HL-60 (cell line): ENCODE data around the gene AKNAD1.

Experiments
- DNase-seq, 2 experiments: peaks; one replicate each; pipeline ENCODE4 v3.0.0-alpha.2; 2010 to 2020; ENCODE audit warnings: low read depth in 1 of 2, low spot score in 1 of 2
- H3K27ac ChIP-seq: fragments of 250-450 bp; sonication (Bioruptor Pico); replicated peaks from 2 replicates; pipeline ENCODE4 v1.5.1; 2020; ENCODE audit warnings: mild to moderate bottlenecking, moderate library complexity
- H3K27me3 ChIP-seq: fragments of 250-450 bp; sonication (Bioruptor Pico); 2 replicates; pipeline ENCODE4 v1.5.1; 2021; ENCODE audit warnings: mild to moderate bottlenecking, moderate library complexity; ENCODE audit not compliant: insufficient read depth, poor library complexity, severe bottlenecking
- H3K4me3 ChIP-seq: replicated peaks from 2 replicates; pipeline ENCODE4 v1.5.1; 2011; ENCODE audit warnings: mild to moderate bottlenecking, control low read depth, low read length; ENCODE audit not compliant: insufficient read depth
- CTCF ChIP-seq: IDR thresholded peaks from one replicate; pipeline ENCODE4 v1.5.1; 2011; ENCODE audit warnings: low read length, control low read depth, inconsistent platforms; ENCODE audit not compliant: insufficient read depth
- GABPA ChIP-seq: IDR thresholded peaks from 2 replicates; pipeline ENCODE4 v1.6.1; 2012; ENCODE audit warnings: low read depth
- POLR2AphosphoS5 ChIP-seq: IDR thresholded peaks from 2 replicates; pipeline ENCODE4 v1.6.1; 2012; ENCODE audit warnings: low read depth
- REST ChIP-seq: IDR thresholded peaks from 2 replicates; pipeline ENCODE4 v1.6.1; 2012; ENCODE audit warnings: low read depth; ENCODE audit not compliant: insufficient replicate concordance
- SPI1 ChIP-seq: IDR thresholded peaks from 2 replicates; pipeline ENCODE4 v1.6.1; 2012; ENCODE audit warnings: low read depth, mild to moderate bottlenecking, borderline replicate concordance

Gene AKNAD1

GRCh38 chr1:108817811-108818210 is 39.1 kb downstream of the AKNAD1 start:
- Histone ChIP-seq H3K27ac (no peak overlapping the region), H3K27me3 (no peaks in the 10 kb centered on the region), H3K4me3 (no peak overlapping the region)
- no peak for TF ChIP-seq POLR2AphosphoS5
- no peak for TF ChIP-seq CTCF
- TF ChIP-seq SPI1, result no peak
- TF ChIP-seq GABPA, result no peak
- no peak for TF ChIP-seq REST
- no peak for DNase-seq

GRCh38 chr1:108817016-108817415 is 39.9 kb downstream of the AKNAD1 start:
- TF ChIP-seq REST (no peak), POLR2AphosphoS5 (no peak), SPI1 (no peak), GABPA (no peak), CTCF (no peak)
- H3K27ac ChIP-seq, result no peak overlapping the region
- H3K27me3 ChIP-seq, result no peaks in the 10 kb centered on the region
- DNase-seq, result no peak
- no peak overlapping the region for H3K4me3 ChIP-seq

GRCh38 chr1:108816049-108816893 is 40.6 kb downstream of the AKNAD1 start:
- Histone ChIP-seq H3K4me3 (no peak overlapping the region), H3K27me3 (no peaks in the 10 kb centered on the region), H3K27ac (no peak overlapping the region)
- TF ChIP-seq GABPA, result no peak
- TF ChIP-seq CTCF, result no peak
- no peak for TF ChIP-seq SPI1
- no peak for TF ChIP-seq REST
- no peak for DNase-seq
